Myometrial cell (primary cell): ENCODE data around the gene GORASP2. TPM values are rescaled to one million over a fixed set of nuclear protein-coding genes. Genes with fewer than 3 reads are reported as not detected.

ENCODE experiments used
- total RNA-seq: library from RNA; depleted of rRNA; stranded (reverse); fragments of >200 nt; gene quantifications from 2 replicates; pipeline ENCODE4 v1.2.3, GENCODE V29; 2015

The GORASP2 gene
- 102 and 110 TPM in 2 replicates for total RNA-seq

DNA sequence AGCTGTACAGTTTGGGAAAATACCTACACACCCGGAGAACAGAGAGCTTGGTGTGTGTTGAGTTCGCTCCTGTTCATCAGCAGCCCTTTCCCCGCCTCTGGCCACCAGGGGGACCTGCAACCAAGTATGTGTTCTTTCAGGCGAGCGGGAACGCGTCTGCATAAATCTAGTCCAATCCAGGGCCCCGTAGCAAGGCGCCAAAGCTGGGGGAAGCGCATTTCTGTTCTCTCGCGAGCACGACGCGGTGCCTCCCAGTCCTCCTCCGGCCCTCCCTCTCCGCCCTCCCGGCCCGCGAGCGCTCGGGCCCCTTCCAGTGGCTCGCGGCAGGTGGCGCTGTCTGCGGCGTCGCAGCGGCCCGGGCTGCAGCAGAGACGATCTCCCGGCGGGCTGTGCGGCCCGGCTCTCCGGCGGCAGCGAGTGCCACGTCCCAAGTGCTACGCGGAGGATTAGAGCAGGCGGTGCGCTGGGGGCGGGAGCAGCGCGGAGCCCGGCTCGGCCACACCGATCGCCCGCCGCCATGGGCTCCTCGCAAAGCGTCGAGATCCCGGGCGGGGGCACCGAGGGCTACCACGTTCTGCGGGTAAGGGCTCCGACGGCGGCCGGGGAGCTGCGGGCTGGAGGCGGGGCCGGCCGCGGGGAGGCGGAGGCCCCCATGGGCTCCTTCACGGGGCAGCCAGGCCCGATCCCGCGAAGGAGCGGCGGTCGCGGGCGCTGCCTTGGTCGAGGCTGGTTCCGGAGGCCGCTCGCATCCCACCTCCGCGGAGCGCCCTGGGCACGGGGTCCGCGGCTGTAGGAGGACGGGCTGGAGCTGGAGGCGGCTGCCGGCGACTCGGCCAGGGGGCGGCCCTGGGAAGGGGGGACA, at the start of gene GORASP2:
Gene GORASP2, plus strand, starts transcription at position 430 of the 862 bp plus-strand sequence. Its CDS starts 88 bp downstream, at position 518.

Other genes with a start within 250 kb of the GORASP2 start
- not detected in 2 replicates for gene SP5, start 213.9 kb upstream of the GORASP2 start, total RNA-seq
- not detected in 2 replicates for gene ERICH2, start 158.9 kb upstream of the GORASP2 start, total RNA-seq
- gene GAD1, start 112.4 kb upstream of the GORASP2 start, total RNA-seq, result not detected in 2 replicates
- gene TLK1, start 231.6 kb downstream of the GORASP2 start, total RNA-seq, result 7.8 and 11.0 TPM in 2 replicates